Gastrocnemius medialis (tissue), 4 donors: Measurements from ENCODE around the gene RPL34. TPM values are rescaled to one million over a fixed set of nuclear protein-coding genes. Genes with fewer than 3 reads are reported as not detected.

ENCODE experiments used
- ATAC-seq, 2 donors: fragments of 150-250 bp; one replicate each; pipeline ENCODE4 v1.9.1; 2016
- DNase-seq, 2 donors: peaks; one replicate each; pipeline ENCODE4 v3.0.0-alpha.2; 2019
- H3K27ac ChIP-seq, 4 donors: fragments of 200-600 bp; sonication (generic); 1 replicate in 1 of 4; 2 replicates in 3 of 4; pipeline ENCODE4 v1.5.1; 2016 to 2018; ENCODE audit warnings: mild to moderate bottlenecking in 2 of 4, moderate library complexity in 1 of 4
- H3K27me3 ChIP-seq, 3 donors: fragments of 200-600 bp; sonication (generic) in 2 of 3; 1 replicate in 1 of 3; 2 replicates in 2 of 3; pipeline versions ENCODE4 v1.5.1 to v1.6.0; 2016 to 2019; ENCODE audit warnings: mild to moderate bottlenecking in 1 of 3, moderate library complexity in 1 of 3
- H3K36me3 ChIP-seq, 2 donors: fragments of 200-600 bp; sonication (generic) in 1 of 2; one replicate each; pipeline ENCODE4 v1.5.1; 2017 to 2018
- H3K4me1 ChIP-seq, 2 donors: fragments of 200-600 bp; sonication (generic) in 1 of 2; one replicate each; pipeline ENCODE4 v1.5.1; 2016 to 2017; ENCODE audit warnings: mild to moderate bottlenecking in 2 of 2
- H3K4me3 ChIP-seq, 4 donors: fragments of 200-600 bp; sonication (generic) in 3 of 4; 1 replicate in 1 of 4; 2 replicates in 3 of 4; pipeline ENCODE4 v1.5.1; 2016 to 2019; ENCODE audit warnings: mild to moderate bottlenecking in 2 of 4
- H3K9me3 ChIP-seq, 3 donors: fragments of 200-600 bp; sonication (generic) in 2 of 3; 1 replicate in 1 of 3; 2 replicates in 2 of 3; pipeline ENCODE4 v1.5.1; 2016 to 2019
- CTCF ChIP-seq, 5 experiments: fragments of 450-650 bp in 3 of 5; fragments of 200-600 bp in 2 of 5; sonication (generic) in 2 of 5; IDR thresholded peaks in 4 of 5; conservative IDR thresholded peaks in 1 of 5; 1 replicate in 4 of 5; 2 replicates in 1 of 5; pipeline ENCODE4 v1.5.1; 2016 to 2019; ENCODE audit warnings: antibody characterized with exemption in 5 of 5, mild to moderate bottlenecking in 3 of 5, moderate library complexity in 3 of 5
- POLR2A ChIP-seq, 2 donors: fragments of 450-650 bp; IDR thresholded peaks; one replicate each; pipeline ENCODE4 v1.6.1; 2017; ENCODE audit warnings: antibody characterized with exemption in 2 of 2, mild to moderate bottlenecking in 2 of 2, moderate library complexity in 2 of 2
- in situ Hi-C, 4 donors: fragments of 200-750 bp; cut with MboI; loops; one replicate each; pipeline versions ENCODE4 v1.15.0 to v1.8.0; 2017; ENCODE audit warnings: low sequenced_read_pairs in 4 of 4
- intact Hi-C: fragments of 100-400 bp; cut with DNase I; formaldehyde crosslinking; loops from one replicate; pipeline ENCODE4 v1.15.1; 2023; ENCODE audit warnings: low total_unique reads
- total RNA-seq, 4 donors: library from RNA; depleted of rRNA; stranded (reverse); fragments of >200 nt; gene quantifications; one replicate each; pipeline versions ENCODE4 v1.1.0 to v1.2.3, GENCODE V29; 2016

RPL34 gene
- total RNA-seq, result 100 to 1,000 TPM; 419 to 608 (median 540) TPM

GRCh38 chr4:108620101-108620932 is at the start of gene RPL34:
TSS of gene RPL34 (plus strand) at chr4:108620576. CDS start at chr4:108621960, 1,384 bp downstream.
- DNase-seq (peak; percentile 95 to 97), ATAC-seq (peak; percentile 99)
- TF ChIP-seq CTCF (IDR thresholded peaks at IDR 0.05 in 4 of 5, conservative IDR thresholded peaks at IDR 0.05 in 1 of 5) (no peak), POLR2A (IDR thresholded peaks at IDR 0.05) (peak; percentile 93 to 94)
- intact Hi-C loops, result loop anchor here (1.0 to 10.0 kb wide), 5 partner anchors 30 to 1195 kb away; partner anchors contain the start of genes GAR1, OSTC, PAPSS1 and SGMS2
- no peaks in the 10 kb centered on the region for H3K27me3 ChIP-seq
- peaks cover 19 to 21% of the 10 kb centered on the region in 2 donors for H3K4me1 ChIP-seq
- in situ Hi-C loops, result loop anchor here in 1 of 4 donors (25.0 kb wide), 1 partner anchor 908 kb away; the partner anchor contains the start of gene PAPSS1
- H3K9me3 ChIP-seq, result no peaks in the 10 kb centered on the region
- H3K27ac ChIP-seq, result peak within 1 kb of the TSS; percentile 78 to 87 (median 83)
- H3K4me3 ChIP-seq, result peak within 1 kb of the TSS; percentile 75 to 87 (median 79)
- peaks cover 0 to 37% of the 10 kb centered on the region in 2 donors for H3K36me3 ChIP-seq

GRCh38 chr4:108570993-108571569 is 49.3 kb upstream of the RPL34 start:
- H3K4me3 ChIP-seq, result no peak overlapping the region
- H3K4me1 ChIP-seq, result no peaks in the 10 kb centered on the region
- H3K9me3 ChIP-seq, result no peaks in the 10 kb centered on the region
- no peak for TF ChIP-seq POLR2A (IDR thresholded peaks at IDR 0.05)
- TF ChIP-seq CTCF (IDR thresholded peaks at IDR 0.05 in 4 of 5, conservative IDR thresholded peaks at IDR 0.05 in 1 of 5), result no peak
- in situ Hi-C loops, result loop anchor here (5.0 to 10.0 kb wide), 3 partner anchors 546 to 556 kb away; no protein-coding TSS in a partner anchor
- ATAC-seq, result no peak
- H3K36me3 ChIP-seq, result no peaks in the 10 kb centered on the region
- no peak for DNase-seq
- no peaks in the 10 kb centered on the region for H3K27me3 ChIP-seq
- H3K27ac ChIP-seq, result no peak overlapping the region
- intact Hi-C loops, result loop anchor here (5.0 kb wide), 1 partner anchor 554 kb away; no protein-coding TSS in a partner anchor

GRCh38 chr4:108574402-108574801 is 46.0 kb upstream of the RPL34 start:
- in situ Hi-C loops (loop anchor here (5.0 to 10.0 kb wide), 3 partner anchors 550 to 560 kb away; no protein-coding TSS in a partner anchor), intact Hi-C loops (loop anchor here (5.0 kb wide), 1 partner anchor 557 kb away; no protein-coding TSS in a partner anchor)
- Histone ChIP-seq H3K27ac (no peak overlapping the region), H3K4me1 (no peaks in the 10 kb centered on the region), H3K27me3 (no peaks in the 10 kb centered on the region), H3K4me3 (no peak overlapping the region), H3K9me3 (no peaks in the 10 kb centered on the region), H3K36me3 (no peaks in the 10 kb centered on the region)
- no peak for ATAC-seq
- no peak for DNase-seq
- TF ChIP-seq POLR2A (IDR thresholded peaks at IDR 0.05), result no peak
- TF ChIP-seq CTCF (IDR thresholded peaks at IDR 0.05 in 4 of 5, conservative IDR thresholded peaks at IDR 0.05 in 1 of 5), result no peak

- TF ChIP-seq POLR2A (IDR thresholded peaks at IDR 0.05) (no peak), CTCF (IDR thresholded peaks at IDR 0.05 in 4 of 5, conservative IDR thresholded peaks at IDR 0.05 in 1 of 5) (no peak)
- no peak overlapping the region for H3K4me3 ChIP-seq
- no peak for DNase-seq
- intact Hi-C loops (no loop called here), in situ Hi-C loops (no loop called here)
- no peaks in the 10 kb centered on the region for H3K4me1 ChIP-seq
- no peak for ATAC-seq
- H3K27ac ChIP-seq, result no peak overlapping the region
- H3K27me3 ChIP-seq, result no peaks in the 10 kb centered on the region
- H3K9me3 ChIP-seq, result no peaks in the 10 kb centered on the region
- no peaks in the 10 kb centered on the region for H3K36me3 ChIP-seq
Observed at GRCh38 chr4:108581083-108581482, 39.3 kb upstream of the RPL34 start.
